Measurements from ENCODE around the gene SLC25A6. TPM values are rescaled to one million over a fixed set of nuclear protein-coding genes. Genes with fewer than 3 reads are reported as not detected.

Gene SLC25A6
- total and polyA plus RNA-seq, 9 of the 15 experiments (the other 6 are each of a cell fraction or from before 2014, with no cell fraction given) = 24.6 to 330 (median 129) TPM

DNA sequence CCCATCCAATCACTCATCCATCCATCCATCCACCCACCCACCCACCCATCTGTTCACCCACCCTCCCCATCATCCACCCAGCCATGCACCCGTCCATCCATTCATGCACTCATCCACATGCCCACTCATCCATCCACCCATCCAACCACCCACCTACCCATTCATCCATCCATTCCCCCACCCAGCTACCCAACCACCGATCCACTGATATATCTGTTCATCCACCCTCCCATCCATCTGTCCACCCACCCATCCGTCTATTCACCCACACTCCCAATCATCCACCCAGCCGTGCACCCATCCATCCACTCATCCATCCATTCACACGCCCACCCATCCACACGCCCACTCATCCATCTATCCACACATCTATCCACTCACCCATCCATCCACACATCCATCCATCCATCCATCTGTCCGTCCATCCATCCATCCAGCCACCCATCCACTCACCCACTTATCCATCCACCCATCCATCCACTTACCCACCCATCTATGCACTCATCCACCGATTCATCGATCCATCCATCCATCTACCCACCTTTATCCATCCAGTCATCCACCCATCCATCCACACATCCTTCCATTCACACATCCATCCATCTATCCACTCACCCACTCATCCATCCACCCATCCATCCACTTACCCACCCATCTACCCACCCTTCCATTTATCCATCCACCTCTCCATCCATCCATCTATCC is 32.4 kb upstream of the SLC25A6 start:
- Histone ChIP-seq H3K4me1 (replicated peaks in 1 of 2; ENCODE audit: control insufficient read depth in 2 of 2, insufficient read depth in 2 of 2, low read length in 2 of 2) (peaks cover 0 to 9% of the 10 kb centered on the region in 2 experiments; a peak in 2 of 5 replicates), H3K27me3 (ENCODE audit: control insufficient read depth in 2 of 2, insufficient read depth in 2 of 2, low read length in 2 of 2) (no peaks in the 10 kb centered on the region), H3K4me3 (no peak overlapping the region), H2AFZ (ENCODE audit: low read depth, low read length) (no peak overlapping the region), H3K27ac (ENCODE audit: extremely low read depth, low read depth, low read length) (no peak overlapping the region), H3K79me2 (ENCODE audit: control insufficient read depth, insufficient read depth, low read length) (no peaks in the 10 kb centered on the region), H3K4me2 (ENCODE audit: insufficient read depth, low read length) (no peak overlapping the region), H3K9me1 (ENCODE audit: control insufficient read depth, insufficient read depth, low read length) (no peaks in the 10 kb centered on the region), H3K9ac (ENCODE audit: insufficient read depth in 1 of 2, low read depth in 2 of 2, low read length in 2 of 2) (no peak overlapping the region), H3K36me3 (ENCODE audit: control insufficient read depth, insufficient read depth, low read length) (peaks cover 11% of the 10 kb centered on the region; the same call in 2 of the 3 replicates), H3K9me3 (replicated peaks; ENCODE audit: control insufficient read depth, insufficient read depth, low read depth, low read length) (no peaks in the 10 kb centered on the region; the same call in 1 of the 2 replicates), H4K20me1 (replicated peaks; ENCODE audit: control insufficient read depth, insufficient read depth, low read length) (no peaks in the 10 kb centered on the region)
- no peak for ATAC-seq
- no peak for TF ChIP-seq ZNF3 (CRISPR knock-in tag; IDR thresholded peaks at IDR 0.05)
- no peak for TF ChIP-seq ZNF134 (CRISPR knock-in tag; conservative IDR thresholded peaks at IDR 0.05)
- TF ChIP-seq ESRRA (IDR thresholded peaks at IDR 0.05; ENCODE audit: borderline replicate concordance, low read depth) = no peak
- TF ChIP-seq PHF20 (IDR thresholded peaks at IDR 0.05; ENCODE audit: partially characterized antibody) = no peak
- TF ChIP-seq, protein P1, sequence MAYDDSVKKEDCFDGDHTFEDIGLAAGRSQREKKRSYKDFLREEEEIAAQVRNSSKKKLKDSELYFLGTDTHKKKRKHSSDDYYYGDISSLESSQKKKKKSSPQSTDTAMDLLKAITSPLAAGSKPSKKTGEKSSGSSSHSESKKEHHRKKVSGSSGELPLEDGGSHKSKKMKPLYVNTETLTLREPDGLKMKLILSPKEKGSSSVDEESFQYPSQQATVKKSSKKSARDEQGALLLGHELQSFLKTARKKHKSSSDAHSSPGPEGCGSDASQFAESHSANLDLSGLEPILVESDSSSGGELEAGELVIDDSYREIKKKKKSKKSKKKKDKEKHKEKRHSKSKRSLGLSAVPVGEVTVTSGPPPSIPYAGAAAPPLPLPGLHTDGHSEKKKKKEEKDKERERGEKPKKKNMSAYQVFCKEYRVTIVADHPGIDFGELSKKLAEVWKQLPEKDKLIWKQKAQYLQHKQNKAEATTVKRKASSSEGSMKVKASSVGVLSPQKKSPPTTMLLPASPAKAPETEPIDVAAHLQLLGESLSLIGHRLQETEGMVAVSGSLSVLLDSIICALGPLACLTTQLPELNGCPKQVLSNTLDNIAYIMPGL (CRISPR knock-in tag; IDR thresholded peaks at IDR 0.05) = no peak
- TF ChIP-seq POLR2B (IDR thresholded peaks at IDR 0.05; ENCODE audit: low read depth, partially characterized antibody) = no peak
- TF ChIP-seq FOSL1 (tag; conservative IDR thresholded peaks at IDR 0.05) = no peak
- TF ChIP-seq HDAC2 (IDR thresholded peaks at IDR 0.05) = no peak
- TF ChIP-seq, protein P2, sequence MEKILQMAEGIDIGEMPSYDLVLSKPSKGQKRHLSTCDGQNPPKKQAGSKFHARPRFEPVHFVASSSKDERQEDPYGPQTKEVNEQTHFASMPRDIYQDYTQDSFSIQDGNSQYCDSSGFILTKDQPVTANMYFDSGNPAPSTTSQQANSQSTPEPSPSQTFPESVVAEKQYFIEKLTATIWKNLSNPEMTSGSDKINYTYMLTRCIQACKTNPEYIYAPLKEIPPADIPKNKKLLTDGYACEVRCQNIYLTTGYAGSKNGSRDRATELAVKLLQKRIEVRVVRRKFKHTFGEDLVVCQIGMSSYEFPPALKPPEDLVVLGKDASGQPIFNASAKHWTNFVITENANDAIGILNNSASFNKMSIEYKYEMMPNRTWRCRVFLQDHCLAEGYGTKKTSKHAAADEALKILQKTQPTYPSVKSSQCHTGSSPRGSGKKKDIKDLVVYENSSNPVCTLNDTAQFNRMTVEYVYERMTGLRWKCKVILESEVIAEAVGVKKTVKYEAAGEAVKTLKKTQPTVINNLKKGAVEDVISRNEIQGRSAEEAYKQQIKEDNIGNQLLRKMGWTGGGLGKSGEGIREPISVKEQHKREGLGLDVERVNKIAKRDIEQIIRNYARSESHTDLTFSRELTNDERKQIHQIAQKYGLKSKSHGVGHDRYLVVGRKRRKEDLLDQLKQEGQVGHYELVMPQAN (IDR thresholded peaks at IDR 0.05; ENCODE audit: borderline replicate concordance) = no peak
- in situ Hi-C loops (cut with MboI) (no loop called here), intact Hi-C loops (cut with micrococcal nuclease) (no loop called here)
- BruUV-seq (replicated peaks) = no TSS peak
- no peak for DNase-seq (ENCODE audit: extremely low read depth in 1 of 4, low spot score in 3 of 4)
- ChIA-PET POLR2A (no interaction called here), CTCF (ENCODE audit: low intra/inter-chr PET ratio) (no interaction called here)
- FAIRE-seq = no peak
- WGBS (ENCODE audit: insufficient coverage, low coverage, missing lambda C conversion rate) = 50% methylated on average over 2 of the region's 9 CpGs

Measured in K562 (cell line).